HEK293 (cell line): ENCODE data around the gene EIF2A.

Experiments
- PATZ1 ChIP-seq: fragments of 450-650 bp; formaldehyde crosslinking; IDR thresholded peaks from 2 replicates; pipeline ENCODE4 v1.5.1; 2016; ENCODE audit warnings: missing biosample characterization, missing genetic modification characterization
- YY1 ChIP-seq: fragments of 450-650 bp; formaldehyde crosslinking; IDR thresholded peaks from 2 replicates; pipeline ENCODE4 v1.5.1; 2018; ENCODE audit warnings: missing biosample characterization, missing genetic modification characterization
- ZNF423 ChIP-seq: fragments of 450-650 bp; formaldehyde crosslinking; IDR thresholded peaks from 2 replicates; pipeline ENCODE4 v1.5.1; 2016; ENCODE audit warnings: missing biosample characterization, missing genetic modification characterization
- TF ChIP-seq, protein P1 (sequence below): fragments of 450-650 bp; formaldehyde crosslinking; IDR thresholded peaks from 2 replicates; pipeline ENCODE4 v1.5.1; 2016; ENCODE audit warnings: missing biosample characterization, missing genetic modification characterization
- TF ChIP-seq, protein P2 (sequence below): fragments of 450-650 bp; formaldehyde crosslinking; IDR thresholded peaks from 2 replicates; pipeline ENCODE4 v1.5.1; 2017; ENCODE audit warnings: missing biosample characterization, mild to moderate bottlenecking, missing genetic modification characterization, moderate library complexity
- TF ChIP-seq, protein P3 (sequence below): fragments of 450-650 bp; formaldehyde crosslinking; IDR thresholded peaks from 2 replicates; pipeline ENCODE4 v1.5.1; 2016; ENCODE audit warnings: missing biosample characterization, missing genetic modification characterization
- TF ChIP-seq, protein P4 (sequence below): fragments of 450-650 bp; IDR thresholded peaks from 2 replicates; pipeline ENCODE4 v1.5.1; 2018; ENCODE audit warnings: missing biosample characterization, missing genetic modification characterization

GRCh38 chr3:150545419-150546225 lies 965 bp upstream of the EIF2A start:
- no peak for TF ChIP-seq YY1 (tag by site-specific recombination)
- TF ChIP-seq, protein P1, sequence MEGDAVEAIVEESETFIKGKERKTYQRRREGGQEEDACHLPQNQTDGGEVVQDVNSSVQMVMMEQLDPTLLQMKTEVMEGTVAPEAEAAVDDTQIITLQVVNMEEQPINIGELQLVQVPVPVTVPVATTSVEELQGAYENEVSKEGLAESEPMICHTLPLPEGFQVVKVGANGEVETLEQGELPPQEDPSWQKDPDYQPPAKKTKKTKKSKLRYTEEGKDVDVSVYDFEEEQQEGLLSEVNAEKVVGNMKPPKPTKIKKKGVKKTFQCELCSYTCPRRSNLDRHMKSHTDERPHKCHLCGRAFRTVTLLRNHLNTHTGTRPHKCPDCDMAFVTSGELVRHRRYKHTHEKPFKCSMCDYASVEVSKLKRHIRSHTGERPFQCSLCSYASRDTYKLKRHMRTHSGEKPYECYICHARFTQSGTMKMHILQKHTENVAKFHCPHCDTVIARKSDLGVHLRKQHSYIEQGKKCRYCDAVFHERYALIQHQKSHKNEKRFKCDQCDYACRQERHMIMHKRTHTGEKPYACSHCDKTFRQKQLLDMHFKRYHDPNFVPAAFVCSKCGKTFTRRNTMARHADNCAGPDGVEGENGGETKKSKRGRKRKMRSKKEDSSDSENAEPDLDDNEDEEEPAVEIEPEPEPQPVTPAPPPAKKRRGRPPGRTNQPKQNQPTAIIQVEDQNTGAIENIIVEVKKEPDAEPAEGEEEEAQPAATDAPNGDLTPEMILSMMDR (tag by site-specific recombination), result peak; percentile 40
- TF ChIP-seq, protein P2, sequence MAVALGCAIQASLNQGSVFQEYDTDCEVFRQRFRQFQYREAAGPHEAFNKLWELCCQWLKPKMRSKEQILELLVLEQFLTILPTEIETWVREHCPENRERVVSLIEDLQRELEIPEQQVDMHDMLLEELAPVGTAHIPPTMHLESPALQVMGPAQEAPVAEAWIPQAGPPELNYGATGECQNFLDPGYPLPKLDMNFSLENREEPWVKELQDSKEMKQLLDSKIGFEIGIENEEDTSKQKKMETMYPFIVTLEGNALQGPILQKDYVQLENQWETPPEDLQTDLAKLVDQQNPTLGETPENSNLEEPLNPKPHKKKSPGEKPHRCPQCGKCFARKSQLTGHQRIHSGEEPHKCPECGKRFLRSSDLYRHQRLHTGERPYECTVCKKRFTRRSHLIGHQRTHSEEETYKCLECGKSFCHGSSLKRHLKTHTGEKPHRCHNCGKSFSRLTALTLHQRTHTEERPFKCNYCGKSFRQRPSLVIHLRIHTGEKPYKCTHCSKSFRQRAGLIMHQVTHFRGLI (tag by site-specific recombination), result 0 out of 2 replicates have a peak, but pooled peaks have one; percentile 17
- TF ChIP-seq, protein P3, sequence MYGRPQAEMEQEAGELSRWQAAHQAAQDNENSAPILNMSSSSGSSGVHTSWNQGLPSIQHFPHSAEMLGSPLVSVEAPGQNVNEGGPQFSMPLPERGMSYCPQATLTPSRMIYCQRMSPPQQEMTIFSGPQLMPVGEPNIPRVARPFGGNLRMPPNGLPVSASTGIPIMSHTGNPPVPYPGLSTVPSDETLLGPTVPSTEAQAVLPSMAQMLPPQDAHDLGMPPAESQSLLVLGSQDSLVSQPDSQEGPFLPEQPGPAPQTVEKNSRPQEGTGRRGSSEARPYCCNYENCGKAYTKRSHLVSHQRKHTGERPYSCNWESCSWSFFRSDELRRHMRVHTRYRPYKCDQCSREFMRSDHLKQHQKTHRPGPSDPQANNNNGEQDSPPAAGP (tag by site-specific recombination), result no peak
- TF ChIP-seq, protein P4, sequence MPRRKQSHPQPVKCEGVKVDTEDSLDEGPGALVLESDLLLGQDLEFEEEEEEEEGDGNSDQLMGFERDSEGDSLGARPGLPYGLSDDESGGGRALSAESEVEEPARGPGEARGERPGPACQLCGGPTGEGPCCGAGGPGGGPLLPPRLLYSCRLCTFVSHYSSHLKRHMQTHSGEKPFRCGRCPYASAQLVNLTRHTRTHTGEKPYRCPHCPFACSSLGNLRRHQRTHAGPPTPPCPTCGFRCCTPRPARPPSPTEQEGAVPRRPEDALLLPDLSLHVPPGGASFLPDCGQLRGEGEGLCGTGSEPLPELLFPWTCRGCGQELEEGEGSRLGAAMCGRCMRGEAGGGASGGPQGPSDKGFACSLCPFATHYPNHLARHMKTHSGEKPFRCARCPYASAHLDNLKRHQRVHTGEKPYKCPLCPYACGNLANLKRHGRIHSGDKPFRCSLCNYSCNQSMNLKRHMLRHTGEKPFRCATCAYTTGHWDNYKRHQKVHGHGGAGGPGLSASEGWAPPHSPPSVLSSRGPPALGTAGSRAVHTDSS (tag by site-specific recombination), result no peak
- TF ChIP-seq ZNF423 (tag by site-specific recombination), result 0 out of 2 replicates have a peak, but pooled peaks have one; percentile 18
- TF ChIP-seq PATZ1 (tag by site-specific recombination), result no peak
